Activated CD4-positive, CD25-positive, alpha-beta regulatory T cell (primary cell): ENCODE measurements around the gene DRAXIN.

ENCODE experiments used
- DNase-seq, 4 experiments: peaks; one replicate each; lab custom pipeline; 2025; lab: John Stamatoyannopoulos, UW

Gene DRAXIN

DNA sequence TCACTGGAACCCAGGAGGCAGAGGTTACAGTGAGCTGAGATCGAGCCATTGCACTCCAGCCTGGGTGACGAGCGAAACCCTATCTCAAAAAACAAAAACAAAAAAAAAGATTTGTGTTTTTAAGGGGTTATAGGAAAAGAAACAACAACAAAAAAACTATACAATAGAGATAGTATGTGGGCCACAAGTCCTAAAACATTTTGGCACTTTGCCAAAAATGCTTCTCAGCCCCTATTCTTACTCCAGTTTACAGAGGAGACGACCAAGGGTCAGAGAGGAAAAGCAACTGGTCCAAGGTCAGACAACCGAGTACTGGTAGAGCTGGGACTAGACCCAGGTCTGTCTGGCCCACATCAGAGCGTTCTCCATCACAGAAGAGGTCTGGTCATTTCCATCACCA, 33.9 kb upstream of the DRAXIN start:
- DNase-seq, result no peak

DNA sequence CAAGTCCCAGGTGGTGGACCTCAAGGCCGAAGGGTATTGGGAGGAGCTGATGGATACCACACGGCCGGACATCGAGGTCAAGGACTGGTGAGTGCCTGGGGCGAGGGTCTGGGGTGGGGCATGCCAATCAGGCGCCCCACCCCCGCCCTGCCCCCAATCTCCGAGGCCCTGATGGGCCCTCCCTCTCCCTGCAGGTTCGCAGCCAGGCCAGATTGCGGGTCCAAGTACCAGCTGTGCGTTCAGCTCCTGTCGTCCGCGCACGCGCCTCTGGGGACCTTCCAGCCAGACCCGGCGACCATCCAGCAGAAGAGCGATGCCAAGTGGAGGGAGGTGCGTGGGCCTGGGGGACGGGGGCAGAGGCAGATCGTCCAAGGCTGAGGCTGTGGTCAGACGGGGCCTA, 33.0 kb upstream of the DRAXIN start:
- DNase-seq, result no peak

DNA sequence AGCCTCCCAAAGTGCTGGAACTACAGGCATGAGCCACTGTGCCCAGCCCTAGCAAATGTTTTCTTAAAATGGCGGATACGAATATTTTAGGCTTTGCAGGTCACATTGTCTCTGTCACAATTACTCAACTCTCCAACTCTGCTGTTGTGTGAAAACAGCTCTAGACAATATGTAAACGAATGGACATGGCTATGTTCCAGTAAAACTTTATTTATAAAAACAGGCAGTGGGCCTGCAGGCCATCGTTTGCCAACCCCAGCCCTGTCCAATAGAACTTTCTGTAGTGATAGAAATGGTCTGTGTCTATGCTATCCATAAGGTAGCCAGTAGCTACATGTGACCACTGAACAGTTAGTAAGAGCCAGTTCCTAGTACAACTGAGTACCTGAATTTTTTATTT, 31.8 kb upstream of the DRAXIN start:
- no peak for DNase-seq

DNA sequence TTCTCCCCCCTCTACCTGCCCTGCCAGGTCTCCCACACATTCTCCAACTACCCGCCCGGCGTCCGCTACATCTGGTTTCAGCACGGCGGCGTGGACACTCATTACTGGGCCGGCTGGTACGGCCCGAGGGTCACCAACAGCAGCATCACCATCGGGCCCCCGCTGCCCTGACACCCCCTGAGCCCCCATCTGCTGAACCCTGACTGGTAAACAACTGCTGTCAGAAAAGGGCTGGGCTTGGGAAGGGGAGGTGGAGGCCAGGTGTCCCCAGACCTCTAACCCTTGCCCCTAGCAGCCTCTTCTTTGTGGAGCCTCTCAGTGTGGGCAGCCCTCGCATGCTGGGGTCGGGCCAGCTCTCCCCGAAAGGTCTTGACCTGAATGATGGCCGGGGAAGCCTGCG, 30.4 kb upstream of the DRAXIN start:
- DNase-seq, result no peak

DNA sequence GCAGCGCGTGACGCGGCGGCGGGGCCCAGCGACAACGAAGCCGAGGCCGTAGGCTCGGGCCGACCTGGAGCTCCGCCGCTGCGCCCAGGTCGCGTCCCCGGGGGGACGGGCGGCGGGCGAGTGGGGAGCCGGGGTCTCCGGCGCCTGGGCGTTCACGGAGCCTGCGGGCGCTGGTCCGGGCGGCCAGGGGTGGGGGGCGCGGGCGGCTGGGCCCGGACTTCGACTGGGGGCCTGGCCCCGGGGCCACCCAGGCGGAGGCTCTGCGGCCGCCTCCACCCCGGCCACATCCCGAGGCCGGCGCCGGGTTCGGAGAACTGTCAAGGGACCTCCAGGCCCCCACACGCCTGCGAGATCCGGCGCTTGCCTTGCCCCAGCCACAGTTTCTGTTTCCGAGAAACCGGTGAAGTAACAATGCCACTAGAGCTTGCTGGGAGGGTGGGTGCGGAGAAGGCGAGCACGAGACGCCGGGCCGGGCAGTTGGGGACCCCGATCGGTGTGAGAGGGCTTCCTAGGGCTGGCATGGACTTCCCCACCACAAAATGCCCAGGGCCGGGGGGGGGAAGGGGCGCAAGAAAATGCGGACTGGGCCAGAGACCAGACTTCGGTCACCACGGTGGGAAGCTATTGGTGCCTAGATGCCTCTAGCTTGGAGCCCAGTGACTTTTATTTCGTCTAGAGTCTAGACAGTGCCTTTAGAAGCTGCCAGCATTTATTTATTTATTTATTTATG, 27.0 kb upstream of the DRAXIN start:
- peak; percentile 27 to 44 (median 34) for DNase-seq

DNA sequence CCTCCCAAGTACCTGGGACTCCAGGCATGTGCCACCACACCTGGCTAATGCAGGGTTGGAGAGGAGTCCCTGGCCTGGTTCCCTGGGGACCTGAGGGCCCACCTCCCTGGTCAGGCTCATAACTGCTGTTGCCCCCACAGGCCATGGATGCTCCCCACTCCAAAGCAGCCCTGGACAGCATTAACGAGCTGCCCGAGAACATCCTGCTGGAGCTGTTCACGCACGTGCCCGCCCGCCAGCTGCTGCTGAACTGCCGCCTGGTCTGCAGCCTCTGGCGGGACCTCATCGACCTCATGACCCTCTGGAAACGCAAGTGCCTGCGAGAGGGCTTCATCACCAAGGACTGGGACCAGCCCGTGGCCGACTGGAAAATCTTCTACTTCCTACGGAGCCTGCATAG, 23.0 kb upstream of the DRAXIN start:
- no peak for DNase-seq

DNA sequence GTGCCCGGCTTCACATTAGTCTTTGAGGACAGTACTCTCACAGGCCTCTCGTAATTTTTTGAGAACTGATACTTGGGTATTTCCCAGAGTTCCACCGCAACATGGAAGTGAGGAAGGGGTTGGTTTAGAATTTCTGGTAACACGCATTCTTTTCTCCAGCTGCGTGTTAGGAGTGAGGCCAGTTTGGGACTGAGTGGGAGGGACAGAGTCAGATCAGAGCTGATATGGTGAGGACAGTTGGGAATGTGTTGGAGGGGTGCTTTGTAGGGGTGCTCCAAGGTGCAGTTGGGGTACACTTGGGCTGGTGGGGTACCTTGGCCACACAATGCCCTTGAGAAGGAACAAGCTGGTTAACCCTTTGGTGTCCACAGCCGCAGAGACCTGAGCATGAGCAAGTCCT, 20.8 kb upstream of the DRAXIN start:
- no peak for DNase-seq

DNA sequence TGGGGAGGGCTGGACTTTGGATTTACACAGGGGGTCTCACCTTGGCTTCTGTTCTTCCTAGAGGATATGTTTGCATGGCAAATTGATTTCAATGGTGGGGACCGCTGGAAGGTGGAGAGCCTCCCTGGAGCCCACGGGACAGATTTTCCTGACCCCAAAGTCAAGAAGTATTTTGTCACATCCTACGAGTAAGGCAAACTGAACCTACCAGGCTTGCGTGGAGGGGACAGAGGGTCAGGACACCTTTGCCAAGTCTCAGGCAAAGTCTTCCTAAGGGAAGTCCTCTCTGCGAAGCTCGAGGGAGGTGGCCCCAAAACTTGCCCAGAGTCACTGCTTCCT, 20.3 kb upstream of the DRAXIN start:
- DNase-seq, result no peak

DNA sequence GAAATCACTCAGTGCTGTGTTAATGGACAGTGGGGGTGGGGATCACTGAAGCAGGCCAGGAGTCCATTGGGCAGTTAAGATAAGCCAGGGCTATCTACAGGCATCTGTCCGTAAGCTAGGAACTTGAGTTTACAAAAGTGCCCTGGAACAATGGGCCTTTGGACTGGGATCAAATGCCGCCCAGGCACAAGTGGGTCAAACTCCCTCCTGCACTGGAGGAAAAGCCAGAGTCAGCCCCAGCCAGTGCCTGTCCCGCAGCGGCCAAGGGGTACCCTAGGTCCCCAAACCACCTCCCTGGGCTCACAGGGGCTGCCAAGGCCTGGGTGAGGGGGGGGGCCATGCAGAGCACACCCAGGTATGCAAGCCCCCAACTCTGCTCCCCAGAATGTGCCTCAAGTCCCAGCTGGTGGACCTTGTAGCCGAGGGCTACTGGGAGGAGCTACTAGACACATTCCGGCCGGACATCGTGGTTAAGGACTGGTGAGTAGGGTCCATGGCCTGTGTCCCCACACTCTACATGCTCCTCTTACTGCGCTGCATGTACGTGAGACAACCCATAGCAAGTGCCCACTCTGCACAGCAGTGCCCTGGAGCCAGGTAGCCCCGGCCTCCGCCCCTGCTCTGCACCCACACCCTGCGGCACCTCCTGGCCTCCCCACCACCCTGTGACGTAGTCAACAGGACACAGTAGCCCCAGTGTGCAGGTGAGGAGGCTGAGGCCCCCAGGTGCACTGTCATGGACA, 19.8 kb upstream of the DRAXIN start:
- no peak for DNase-seq

DNA sequence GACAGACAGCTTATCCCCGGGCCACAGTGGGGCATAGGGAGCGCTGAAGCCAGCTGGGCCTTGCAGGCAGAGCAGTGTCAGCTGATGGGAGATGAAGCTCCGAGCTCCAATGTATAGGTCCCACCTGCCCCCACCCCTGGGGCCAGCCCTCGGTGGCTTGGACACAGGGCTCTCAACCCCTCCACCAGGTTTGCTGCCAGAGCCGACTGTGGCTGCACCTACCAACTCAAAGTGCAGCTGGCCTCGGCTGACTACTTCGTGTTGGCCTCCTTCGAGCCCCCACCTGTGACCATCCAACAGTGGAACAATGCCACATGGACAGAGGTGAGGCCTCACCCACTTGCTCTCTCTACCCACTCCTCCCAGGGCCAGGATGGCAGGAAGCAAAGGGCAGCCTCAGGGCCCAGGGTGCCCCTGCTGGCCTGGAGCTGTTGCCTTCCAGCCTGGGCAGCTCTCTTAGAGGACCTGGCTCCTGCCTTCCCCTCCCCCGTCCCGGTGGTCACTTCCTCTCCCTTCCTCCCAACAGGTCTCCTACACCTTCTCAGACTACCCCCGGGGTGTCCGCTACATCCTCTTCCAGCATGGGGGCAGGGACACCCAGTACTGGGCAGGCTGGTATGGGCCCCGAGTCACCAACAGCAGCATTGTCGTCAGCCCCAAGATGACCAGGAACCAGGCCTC, 18.3 kb upstream of the DRAXIN start:
- no peak for DNase-seq

DNA sequence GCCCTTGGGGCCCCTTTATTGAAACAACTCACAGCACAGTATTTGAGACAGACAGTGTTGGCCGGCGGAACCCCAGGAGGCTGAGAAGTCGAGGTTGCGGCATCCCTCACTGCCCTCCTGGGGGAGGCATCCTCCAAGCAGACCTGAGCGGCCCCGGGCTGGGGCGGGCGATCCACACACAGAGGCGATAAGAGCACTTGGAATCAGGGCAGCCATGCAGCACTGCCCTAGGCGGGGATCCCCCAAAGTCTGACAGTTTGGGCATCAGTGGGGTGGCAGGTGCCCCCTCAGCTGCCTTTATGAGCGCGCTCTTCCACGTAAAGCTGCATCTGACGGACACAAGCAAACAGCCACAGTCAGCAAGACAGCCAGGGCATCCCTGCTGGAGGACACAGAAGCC, 17.0 kb upstream of the DRAXIN start:
- DNase-seq, result no peak

DNA sequence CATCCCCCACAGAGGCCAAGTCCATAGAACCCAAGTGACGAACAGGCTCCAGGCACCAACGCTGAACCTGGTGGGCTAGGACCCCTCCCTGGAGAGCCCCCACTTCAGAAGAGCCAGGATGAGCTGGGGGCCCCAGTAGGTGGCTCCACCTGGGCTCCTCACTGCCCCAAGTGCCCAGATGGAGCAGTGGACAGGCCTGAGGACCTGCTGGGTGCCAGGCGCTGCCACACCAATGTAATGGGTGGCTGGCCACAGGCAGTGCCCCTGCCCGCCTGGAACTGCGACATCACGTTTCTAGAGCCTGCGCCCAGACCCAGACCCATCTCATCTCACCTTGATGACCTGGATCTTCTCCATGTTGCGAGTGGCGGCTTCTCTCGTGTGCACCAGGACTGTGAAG, 16.2 kb upstream of the DRAXIN start:
- no peak for DNase-seq

DNA sequence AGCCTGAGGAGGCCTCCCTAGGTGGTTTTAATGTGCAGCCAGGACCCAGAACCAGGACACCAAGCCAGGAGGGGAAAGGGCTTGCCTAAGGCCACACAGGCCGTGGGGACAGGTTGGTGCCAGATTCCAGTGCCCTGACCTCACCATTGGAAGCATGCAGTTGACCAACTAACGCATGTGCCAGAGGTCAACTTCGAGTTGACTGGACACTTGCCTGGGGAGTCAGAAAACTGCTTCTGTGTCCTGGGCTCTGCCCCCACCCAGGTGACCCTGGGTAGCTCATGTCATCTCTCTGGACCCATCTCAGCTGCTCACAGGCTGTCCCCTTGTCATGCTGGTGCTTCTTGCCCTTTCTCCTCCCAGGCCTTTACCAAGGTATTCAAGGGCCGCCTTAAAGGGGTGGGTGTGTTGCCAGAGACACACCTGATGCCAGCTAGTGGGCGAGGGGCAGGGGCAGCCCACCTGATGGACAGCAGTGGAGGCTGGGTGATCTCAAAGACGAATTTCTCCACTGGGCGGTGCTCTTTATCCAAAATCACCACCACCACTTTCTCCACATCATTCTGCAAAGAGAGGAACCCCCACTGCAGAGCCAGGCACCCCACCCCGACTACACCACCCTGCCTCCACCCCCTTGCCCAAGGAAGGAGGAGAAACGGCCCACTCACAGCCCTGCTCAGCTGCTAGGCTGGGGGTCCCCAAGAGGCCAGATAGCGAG, 15.0 kb upstream of the DRAXIN start:
- no peak for DNase-seq

DNA sequence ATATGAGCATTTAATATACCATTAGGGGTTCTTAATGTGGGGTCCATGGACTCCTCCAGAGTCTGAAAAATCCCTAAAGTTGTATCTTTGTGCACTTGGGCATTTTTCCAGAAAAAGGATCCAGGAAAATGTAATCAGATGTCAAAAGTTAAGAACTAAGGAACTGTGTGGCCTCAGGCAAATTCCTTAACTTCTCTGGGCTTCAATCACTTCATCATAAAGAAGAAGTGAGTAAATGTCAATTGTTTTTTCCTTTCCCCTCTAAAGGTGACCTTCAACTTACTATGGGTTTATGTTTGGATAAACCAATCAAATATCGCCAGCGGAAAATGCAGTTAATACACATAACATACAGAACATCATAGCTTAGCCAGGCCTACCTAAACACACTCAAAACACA, 13.1 kb upstream of the DRAXIN start:
- no peak for DNase-seq

DNA sequence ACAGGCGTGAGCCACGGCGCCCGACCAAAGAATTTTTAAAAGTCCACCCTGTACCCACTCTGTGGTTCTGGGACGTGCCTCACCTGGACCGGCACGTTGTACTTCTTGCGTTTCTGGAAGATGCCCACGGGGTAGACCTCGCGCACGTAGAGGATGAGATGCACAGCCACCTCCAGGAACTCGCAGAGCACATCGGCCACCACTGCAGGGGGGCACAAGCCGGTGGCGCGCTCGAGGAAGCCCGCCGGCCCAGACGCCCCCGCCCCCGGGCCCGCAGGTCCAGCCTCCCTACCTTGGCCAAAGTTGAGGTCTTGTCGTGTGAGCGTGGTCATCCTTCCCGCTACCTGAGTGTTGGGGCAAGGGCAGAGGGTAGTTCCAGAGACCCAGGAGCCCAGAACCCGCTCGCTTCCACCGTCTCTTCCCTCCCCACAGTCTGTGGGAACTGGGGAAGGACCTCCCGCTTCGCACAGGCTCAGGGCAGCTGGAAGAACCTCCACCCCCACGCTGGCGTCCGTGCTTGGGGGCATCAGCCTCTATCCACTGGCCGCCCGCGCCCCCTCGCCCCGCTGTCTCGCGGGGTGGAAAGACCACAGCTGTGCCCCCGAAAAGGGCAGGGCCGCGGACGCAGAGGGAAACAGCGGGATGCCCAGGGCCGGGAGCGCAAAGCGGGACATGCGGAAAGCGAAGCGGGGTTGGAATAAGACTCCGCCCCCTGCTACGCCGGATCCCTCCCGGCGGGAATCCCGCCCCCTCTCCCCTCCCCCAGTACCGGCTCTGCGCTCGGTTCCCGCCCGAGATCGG, 11.0 kb upstream of the DRAXIN start:
- no peak for DNase-seq

DNA sequence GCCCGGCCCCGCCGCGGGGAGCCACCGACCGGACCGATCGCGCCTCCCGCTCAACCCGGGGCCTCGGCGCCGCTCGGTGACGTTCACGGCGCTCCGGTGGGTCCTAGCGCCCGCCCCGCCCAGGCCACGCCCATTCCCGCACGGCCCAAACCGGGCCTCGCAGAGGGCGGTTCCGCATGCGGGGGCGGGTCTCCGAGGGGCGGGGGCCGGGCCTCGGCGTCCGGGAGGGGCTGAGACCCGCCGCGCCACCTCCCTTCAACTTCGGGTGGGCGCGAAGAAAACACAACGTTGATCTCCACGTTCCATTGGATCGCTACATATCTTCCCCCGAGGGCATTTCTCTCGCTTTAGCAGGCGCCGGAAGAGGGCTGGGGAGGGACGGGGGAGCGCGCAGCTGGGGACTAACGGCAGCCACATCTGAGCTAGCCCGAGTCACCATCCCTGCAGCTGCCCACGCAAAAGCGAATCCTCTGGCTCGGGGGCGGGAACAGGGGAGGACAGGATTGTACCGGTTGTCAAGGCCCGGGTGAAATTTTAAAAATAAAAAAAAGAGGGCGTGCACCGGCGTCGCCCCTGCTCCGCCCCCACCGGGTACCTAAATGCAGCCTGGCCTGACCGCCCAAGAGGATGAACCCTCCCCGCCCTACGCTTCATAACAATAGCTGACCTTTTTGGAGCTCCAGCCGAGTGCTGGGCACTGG, 10.3 kb upstream of the DRAXIN start, which contains the start of gene MAD2L2:
Gene MAD2L2, minus strand, starts transcription at position 78 of the 701 bp plus-strand sequence. CDS start 547 bp downstream, outside the sequence.
- peak; percentile 68 to 88 (median 79) for DNase-seq

DNA sequence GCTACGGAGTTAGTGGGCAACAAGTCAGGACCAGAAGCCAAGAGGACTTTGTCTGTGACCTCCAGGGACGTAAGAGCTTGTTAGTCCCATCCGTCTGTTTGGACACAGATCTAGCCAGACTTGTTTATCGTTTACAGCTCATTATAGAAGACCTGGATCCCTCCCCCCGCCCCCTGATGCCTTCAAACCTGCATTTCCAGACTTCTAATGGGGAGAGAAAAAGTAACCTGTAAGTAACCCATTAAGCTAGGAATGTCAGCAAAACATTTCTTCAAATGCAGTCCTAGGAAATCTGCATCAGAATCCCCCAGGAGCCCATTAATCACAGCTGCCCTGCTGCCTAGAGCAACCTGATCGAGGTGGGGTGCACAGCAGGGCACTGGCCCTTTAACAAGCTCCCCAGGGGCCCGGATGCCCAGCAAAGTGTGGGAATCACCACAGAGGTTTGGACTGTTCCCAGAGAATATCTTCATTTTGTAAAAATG, 9.2 kb upstream of the DRAXIN start:
- DNase-seq, result no peak

DNA sequence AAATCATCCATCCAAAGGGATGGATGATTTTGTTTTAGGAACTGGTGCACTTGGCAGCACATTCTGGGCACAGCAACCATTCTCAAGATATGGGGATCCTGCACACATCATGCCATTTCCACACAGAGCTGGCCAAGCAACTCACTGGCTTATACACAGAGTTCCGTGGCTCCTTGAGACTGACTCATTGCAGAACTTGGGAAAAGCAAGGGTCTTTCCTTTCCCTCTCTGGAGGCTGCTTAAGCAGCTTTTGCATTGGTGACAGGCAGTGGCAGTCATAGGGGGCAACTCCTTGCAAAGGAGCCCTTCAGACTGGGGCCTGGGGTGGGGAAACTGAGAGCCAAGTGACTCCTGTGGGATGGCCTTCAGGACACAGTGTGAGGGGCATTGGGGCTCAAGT, 8.7 kb upstream of the DRAXIN start:
- DNase-seq, result no peak

DNA sequence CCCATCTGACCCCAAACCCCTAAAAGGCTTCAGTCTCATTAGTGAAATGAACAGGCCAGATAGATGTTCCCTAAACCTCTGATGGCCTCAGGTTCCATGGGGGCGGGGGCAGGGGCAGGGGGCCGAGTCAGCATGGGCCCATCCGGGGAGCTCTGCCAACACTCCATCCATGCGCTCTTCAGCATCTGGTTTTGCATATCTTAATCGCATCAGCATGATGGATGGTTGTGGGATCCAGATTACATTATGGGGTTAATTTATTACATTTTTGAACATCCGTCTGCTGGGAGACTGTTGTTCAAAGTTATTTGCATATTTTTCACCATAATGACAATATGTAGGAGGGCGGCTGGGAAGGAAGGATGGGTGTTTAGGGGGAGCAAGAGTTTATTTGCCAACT, 7.4 kb upstream of the DRAXIN start:
- DNase-seq, result no peak

DNA sequence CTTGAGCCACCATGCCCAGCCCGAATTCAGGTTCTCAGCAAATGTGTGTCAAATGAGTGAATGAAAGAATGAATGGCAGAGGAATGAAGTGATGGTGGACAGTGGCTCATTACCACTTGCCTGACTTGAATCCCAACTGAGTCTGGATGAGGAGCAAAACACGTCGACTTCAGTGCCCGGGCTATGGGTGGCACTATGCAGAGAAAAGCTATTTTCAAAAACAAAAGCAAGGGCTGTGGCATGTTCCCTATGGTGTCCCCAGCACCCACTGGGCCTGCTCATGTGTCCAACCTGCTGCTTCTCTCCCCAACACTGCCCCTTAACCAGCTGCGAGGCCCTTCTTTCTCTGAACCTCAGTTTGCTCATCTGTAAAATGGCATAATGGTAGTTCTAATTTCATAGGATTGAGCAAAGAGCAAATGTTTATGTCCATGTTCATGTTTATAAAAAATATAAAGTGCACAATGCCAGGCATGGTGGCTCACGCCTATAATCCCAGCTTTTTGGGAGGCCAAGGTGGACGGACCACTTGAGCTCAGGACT, 6.2 kb upstream of the DRAXIN start:
- DNase-seq, result no peak

DNA sequence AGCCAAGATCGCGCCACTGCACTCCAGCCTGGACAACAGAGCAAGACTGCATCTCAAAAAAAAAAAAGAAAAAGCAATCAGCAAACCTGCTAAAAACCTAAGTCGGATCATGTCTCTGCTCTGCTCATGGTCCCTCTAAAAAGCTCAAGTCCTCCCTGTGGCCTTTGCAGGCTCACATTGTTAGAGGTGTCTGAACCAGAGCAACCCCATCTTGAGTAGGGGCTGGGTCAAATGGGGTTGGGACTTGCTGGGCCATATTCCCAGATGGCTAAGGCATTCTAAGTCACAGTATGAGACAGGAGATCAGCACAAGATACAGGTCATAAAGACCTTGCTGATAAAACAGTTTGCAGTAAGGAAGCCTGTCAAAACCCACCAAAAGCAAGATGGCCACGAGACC, 3.0 kb upstream of the DRAXIN start:
- DNase-seq, result no peak
